ENCODE data around the gene DOLK.
"Not testable (repeated sequence)": the region's sequence is repeated elsewhere in the genome, so short reads cannot be mapped to it uniquely, and the experiment has no call there.

Gene DOLK

GRCh38 chr9:128979111-128979510 lies 31.7 kb upstream of the DOLK start:
- TF ChIP-seq, protein P1, sequence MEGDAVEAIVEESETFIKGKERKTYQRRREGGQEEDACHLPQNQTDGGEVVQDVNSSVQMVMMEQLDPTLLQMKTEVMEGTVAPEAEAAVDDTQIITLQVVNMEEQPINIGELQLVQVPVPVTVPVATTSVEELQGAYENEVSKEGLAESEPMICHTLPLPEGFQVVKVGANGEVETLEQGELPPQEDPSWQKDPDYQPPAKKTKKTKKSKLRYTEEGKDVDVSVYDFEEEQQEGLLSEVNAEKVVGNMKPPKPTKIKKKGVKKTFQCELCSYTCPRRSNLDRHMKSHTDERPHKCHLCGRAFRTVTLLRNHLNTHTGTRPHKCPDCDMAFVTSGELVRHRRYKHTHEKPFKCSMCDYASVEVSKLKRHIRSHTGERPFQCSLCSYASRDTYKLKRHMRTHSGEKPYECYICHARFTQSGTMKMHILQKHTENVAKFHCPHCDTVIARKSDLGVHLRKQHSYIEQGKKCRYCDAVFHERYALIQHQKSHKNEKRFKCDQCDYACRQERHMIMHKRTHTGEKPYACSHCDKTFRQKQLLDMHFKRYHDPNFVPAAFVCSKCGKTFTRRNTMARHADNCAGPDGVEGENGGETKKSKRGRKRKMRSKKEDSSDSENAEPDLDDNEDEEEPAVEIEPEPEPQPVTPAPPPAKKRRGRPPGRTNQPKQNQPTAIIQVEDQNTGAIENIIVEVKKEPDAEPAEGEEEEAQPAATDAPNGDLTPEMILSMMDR (conservative IDR thresholded peaks at IDR 0.05; ENCODE audit: low read depth), result no peak
- POLR2A ChIA-PET (ENCODE audit: low non-redundant PET), result no interaction called here
- CTCF ChIA-PET, result no interaction called here
- DNase-seq (ENCODE audit: low spot score), result no peak
- no peak overlapping the region for H3K27ac ChIP-seq

- CTCF ChIA-PET, result interaction anchor here (0.5 to 1.7 kb wide), 3 partner anchors 21 to 770 kb away, joined by 3 to 7 read pairs (median 5); no protein-coding TSS in a partner anchor
- POLR2A ChIA-PET (ENCODE audit: low non-redundant PET), result no interaction called here
- TF ChIP-seq, protein P1 (conservative IDR thresholded peaks at IDR 0.05; ENCODE audit: low read depth), result no peak
- peak; percentile 85 for DNase-seq (ENCODE audit: low spot score)
- H3K27ac ChIP-seq, result no peak overlapping the region
Measured at GRCh38 chr9:128972956-128973355, 25.6 kb upstream of the DOLK start.

GRCh38 chr9:128969491-128969890 lies 22.1 kb upstream of the DOLK start:
- TF ChIP-seq, protein P1 (conservative IDR thresholded peaks at IDR 0.05; ENCODE audit: low read depth), result no peak
- CTCF ChIA-PET, result interaction anchor here (0.6 to 0.7 kb wide), 2 partner anchors 162 to 674 kb away, joined by 3 read pairs; no protein-coding TSS in a partner anchor
- H3K27ac ChIP-seq, result no peak overlapping the region
- POLR2A ChIA-PET (ENCODE audit: low non-redundant PET), result no interaction called here
- no peak for DNase-seq (ENCODE audit: low spot score)

GRCh38 chr9:128961403-128961802 lies 14.0 kb upstream of the DOLK start:
- POLR2A ChIA-PET (ENCODE audit: low non-redundant PET); CTCF ChIA-PET; DNase-seq (ENCODE audit: low spot score): not testable (repeated sequence)

DNA sequence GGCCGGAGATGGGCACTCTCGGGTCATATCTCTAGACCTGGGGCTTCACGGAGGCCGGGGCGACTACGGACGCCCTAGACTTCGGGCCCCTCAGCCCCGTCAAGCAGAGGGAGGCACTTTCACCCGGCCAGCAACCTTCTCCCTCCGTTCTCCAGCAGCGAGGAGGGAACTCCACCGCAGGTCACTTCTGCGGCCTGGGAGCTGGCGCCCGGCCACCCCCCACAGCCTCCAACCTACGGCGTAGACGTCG lies 201 bp downstream of the DOLK start:
- ChIA-PET CTCF (no interaction called here), POLR2A (ENCODE audit: low non-redundant PET) (no interaction called here)
- TF ChIP-seq, protein P1 (conservative IDR thresholded peaks at IDR 0.05; ENCODE audit: low read depth), result no peak
- no peak for DNase-seq (ENCODE audit: low spot score)
- H3K27ac ChIP-seq, result peak overlapping the region; percentile 93

More at GRCh38 chr9:128961403-128961802, 14.0 kb upstream of the DOLK start:
- not testable (repeated sequence) for H3K27ac ChIP-seq

DNA sequence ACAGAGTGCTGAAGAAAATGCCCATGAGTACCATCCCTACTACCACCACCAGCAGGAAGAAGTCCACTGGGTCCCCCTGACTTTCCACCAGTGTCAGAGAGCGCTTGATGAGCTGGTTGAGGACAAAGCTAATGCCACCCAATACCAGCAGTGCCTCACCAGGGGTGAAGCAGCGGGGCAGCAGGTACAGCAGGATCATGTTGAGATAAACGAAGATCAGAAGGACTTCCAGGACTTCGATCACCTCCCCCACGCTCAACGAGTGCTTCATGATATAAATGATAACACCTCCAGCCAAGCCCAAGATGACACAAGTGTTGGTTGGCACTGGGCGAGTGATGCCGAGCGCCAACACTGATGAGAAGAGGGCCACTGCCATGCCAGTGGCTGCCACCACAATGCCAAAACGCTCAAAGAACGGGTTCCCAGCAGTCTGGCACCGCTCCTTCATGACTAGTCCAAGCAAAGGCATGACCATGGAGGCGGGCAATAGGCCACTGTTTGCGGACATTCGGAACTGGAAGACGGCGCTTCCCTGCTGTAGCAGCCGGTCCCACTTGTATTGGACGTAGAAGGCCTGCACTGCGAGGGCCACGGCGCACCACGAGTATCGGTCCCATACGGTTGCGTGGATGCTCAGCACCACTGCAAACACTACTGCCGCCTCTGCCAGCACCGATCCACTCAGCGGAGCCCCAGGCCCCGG lies 679 bp downstream of the DOLK start:
- ChIA-PET POLR2A (ENCODE audit: low non-redundant PET) (no interaction called here), CTCF (interaction anchor here (0.5 kb wide), 1 partner anchor 198 kb away, joined by 3 read pairs; no protein-coding TSS in a partner anchor)
- peak overlapping the region; percentile 93 for H3K27ac ChIP-seq
- TF ChIP-seq, protein P1 (conservative IDR thresholded peaks at IDR 0.05; ENCODE audit: low read depth), result no peak
- DNase-seq (ENCODE audit: low spot score), result no peak

DNA sequence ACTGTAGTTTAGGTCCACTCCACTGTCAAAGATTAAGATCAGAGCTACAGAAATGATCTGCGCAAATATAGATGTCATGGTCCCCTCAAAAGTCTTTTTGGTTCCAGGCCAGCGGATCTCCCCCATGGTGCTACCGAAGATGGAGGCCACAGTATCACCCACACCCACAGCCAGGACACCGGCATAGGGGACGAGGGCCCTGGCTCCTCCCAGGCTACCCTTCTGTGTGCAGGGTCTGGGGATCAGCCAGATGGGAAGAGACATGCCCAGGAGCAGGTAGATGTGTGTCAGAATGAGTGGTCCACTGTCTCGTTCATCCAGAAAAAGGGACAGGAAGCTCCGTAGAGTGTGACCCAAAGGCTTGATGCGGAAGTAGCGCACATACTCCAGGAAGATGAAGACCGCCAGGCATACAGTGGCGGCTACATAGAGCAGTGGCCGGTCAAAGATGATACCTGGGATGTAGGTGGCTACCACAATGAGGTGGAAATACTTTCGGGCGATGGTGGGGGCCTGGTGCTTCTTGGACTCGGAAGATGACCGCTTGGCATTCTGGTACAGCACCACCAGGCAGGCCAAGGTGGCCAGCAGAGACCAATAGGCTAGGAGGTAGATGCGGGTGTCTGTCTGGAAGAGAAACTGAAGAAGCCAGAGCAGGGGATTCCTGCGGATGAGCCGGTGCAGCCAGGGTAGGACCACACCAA lies 1.5 kb downstream of the DOLK start:
- TF ChIP-seq, protein P1 (conservative IDR thresholded peaks at IDR 0.05; ENCODE audit: low read depth), result no peak
- peak overlapping the region; percentile 93 for H3K27ac ChIP-seq
- ChIA-PET POLR2A (ENCODE audit: low non-redundant PET) (interaction anchor here (0.6 kb wide), 2 partner anchors 28 to 80 kb away, joined by 4 read pairs; no protein-coding TSS in a partner anchor), CTCF (interaction anchor here (0.5 kb wide), 1 partner anchor 197 kb away, joined by 3 read pairs; no protein-coding TSS in a partner anchor)
- DNase-seq (ENCODE audit: low spot score), result no peak

- CTCF ChIA-PET; DNase-seq (ENCODE audit: low spot score): not testable (repeated sequence)
- H3K27ac ChIP-seq, result peak overlapping the region; percentile 69
- POLR2A ChIA-PET (ENCODE audit: low non-redundant PET), result interaction anchor here (0.6 kb wide), 2 partner anchors 29 to 79 kb away, joined by 4 read pairs; no protein-coding TSS in a partner anchor
Measured at GRCh38 chr9:128944966-128945365, 2.4 kb downstream of the DOLK start.
